Type B pancreatic cell (in vitro differentiated cells): ENCODE results near the gene GRIK1. TPM values are rescaled to one million over a fixed set of nuclear protein-coding genes. Genes with fewer than 3 reads are reported as not detected.

Source experiments
- DNase-seq: peaks from one replicate; pipeline ENCODE4 v3.0.0; 2021; ENCODE audit warnings: mixed read lengths; ENCODE audit not compliant: unreplicated experiment; ENCODE audit errors: extremely low spot score
- H3K27ac Mint-ChIP-seq: 2 replicates; pipeline ENCODE4 v1.8.0; 2021; ENCODE audit warnings: mild to moderate bottlenecking, mixed read lengths
- H3K27me3 Mint-ChIP-seq: 2 replicates; pipeline ENCODE4 v1.8.0; 2021; ENCODE audit warnings: mixed read lengths
- H3K36me3 Mint-ChIP-seq: 2 replicates; pipeline ENCODE4 v1.8.0; 2021; ENCODE audit warnings: mixed read lengths
- H3K4me1 Mint-ChIP-seq: one replicate; pipeline ENCODE4 v1.8.0; 2021; ENCODE audit warnings: mixed read lengths; ENCODE audit not compliant: unreplicated experiment
- H3K4me3 Mint-ChIP-seq: 2 replicates; pipeline ENCODE4 v1.8.0; 2021; ENCODE audit warnings: mild to moderate bottlenecking, mixed read lengths
- H3K9me3 Mint-ChIP-seq: 2 replicates; pipeline ENCODE4 v1.8.0; 2021; ENCODE audit warnings: mixed read lengths
- CTCF ChIP-seq: fragments of 200-600 bp; sonication (generic); conservative IDR thresholded peaks from 2 replicates; pipeline ENCODE4 v1.5.0; 2021; ENCODE audit warnings: antibody characterized with exemption, mild to moderate bottlenecking
- total RNA-seq: library from RNA; stranded (reverse); gene quantifications from 2 replicates; pipeline ENCODE4 v1.2.1, GENCODE V29; 2021; ENCODE audit warnings: low replicate concordance

Gene GRIK1
- total RNA-seq, 1 donor from 2014 or later = 6.1 TPM

- no peak overlapping the region for H3K27ac Mint-ChIP-seq
- H3K4me1 Mint-ChIP-seq = peaks cover 16% of the 10 kb centered on the region
- DNase-seq = no peak
- H3K4me3 Mint-ChIP-seq = no peak overlapping the region
- H3K27me3 Mint-ChIP-seq = peaks cover 28% of the 10 kb centered on the region
- no peaks in the 10 kb centered on the region for H3K36me3 Mint-ChIP-seq
- TF ChIP-seq CTCF = no peak
- H3K9me3 Mint-ChIP-seq = no peaks in the 10 kb centered on the region
Observed at GRCh38 chr21:29649406-29649814, 290.4 kb downstream of the GRIK1 start.

GRCh38 chr21:29648710-29649240 lies 291.0 kb downstream of the GRIK1 start:
- Mint-ChIP-seq H3K36me3 (no peaks in the 10 kb centered on the region), H3K4me3 (no peak overlapping the region), H3K27me3 (peaks cover 24% of the 10 kb centered on the region), H3K4me1 (peaks cover 13% of the 10 kb centered on the region), H3K9me3 (no peaks in the 10 kb centered on the region), H3K27ac (no peak overlapping the region)
- no peak for TF ChIP-seq CTCF
- no peak for DNase-seq

GRCh38 chr21:29647353-29647781 lies 292.4 kb downstream of the GRIK1 start:
- peaks cover 16% of the 10 kb centered on the region for H3K27me3 Mint-ChIP-seq
- H3K9me3 Mint-ChIP-seq = no peaks in the 10 kb centered on the region
- no peak for DNase-seq
- no peak for TF ChIP-seq CTCF
- H3K4me1 Mint-ChIP-seq = peaks cover 13% of the 10 kb centered on the region
- H3K36me3 Mint-ChIP-seq = no peaks in the 10 kb centered on the region
- no peak overlapping the region for H3K4me3 Mint-ChIP-seq
- no peak overlapping the region for H3K27ac Mint-ChIP-seq

- H3K9me3 Mint-ChIP-seq = no peaks in the 10 kb centered on the region
- no peak overlapping the region for H3K4me3 Mint-ChIP-seq
- DNase-seq = no peak
Observed at GRCh38 chr21:29645666-29646553, 293.9 kb downstream of the GRIK1 start.

GRCh38 chr21:29643289-29643688 lies 296.5 kb downstream of the GRIK1 start:
- H3K4me3 Mint-ChIP-seq = no peak overlapping the region
- no peak for TF ChIP-seq CTCF
- no peak overlapping the region for H3K27ac Mint-ChIP-seq
- peaks cover 8% of the 10 kb centered on the region for H3K27me3 Mint-ChIP-seq
- DNase-seq = no peak
- peaks cover 4% of the 10 kb centered on the region for H3K4me1 Mint-ChIP-seq
- no peaks in the 10 kb centered on the region for H3K9me3 Mint-ChIP-seq
- H3K36me3 Mint-ChIP-seq = no peaks in the 10 kb centered on the region

More at GRCh38 chr21:29645666-29646553, 293.9 kb downstream of the GRIK1 start:
- peaks cover 16% of the 10 kb centered on the region for H3K27me3 Mint-ChIP-seq
- no peak overlapping the region for H3K27ac Mint-ChIP-seq
- no peaks in the 10 kb centered on the region for H3K36me3 Mint-ChIP-seq
- H3K4me1 Mint-ChIP-seq = peaks cover 13% of the 10 kb centered on the region
- TF ChIP-seq CTCF = no peak
